Left forelimb (tissue), 1 donor: Measurements from ENCODE around the gene HES5.

Experiments
- DNase-seq: peaks from one replicate; pipeline ENCODE4 v3.0.0-alpha.2; 2018; ENCODE audit warnings: low spot score

The HES5 gene

DNA sequence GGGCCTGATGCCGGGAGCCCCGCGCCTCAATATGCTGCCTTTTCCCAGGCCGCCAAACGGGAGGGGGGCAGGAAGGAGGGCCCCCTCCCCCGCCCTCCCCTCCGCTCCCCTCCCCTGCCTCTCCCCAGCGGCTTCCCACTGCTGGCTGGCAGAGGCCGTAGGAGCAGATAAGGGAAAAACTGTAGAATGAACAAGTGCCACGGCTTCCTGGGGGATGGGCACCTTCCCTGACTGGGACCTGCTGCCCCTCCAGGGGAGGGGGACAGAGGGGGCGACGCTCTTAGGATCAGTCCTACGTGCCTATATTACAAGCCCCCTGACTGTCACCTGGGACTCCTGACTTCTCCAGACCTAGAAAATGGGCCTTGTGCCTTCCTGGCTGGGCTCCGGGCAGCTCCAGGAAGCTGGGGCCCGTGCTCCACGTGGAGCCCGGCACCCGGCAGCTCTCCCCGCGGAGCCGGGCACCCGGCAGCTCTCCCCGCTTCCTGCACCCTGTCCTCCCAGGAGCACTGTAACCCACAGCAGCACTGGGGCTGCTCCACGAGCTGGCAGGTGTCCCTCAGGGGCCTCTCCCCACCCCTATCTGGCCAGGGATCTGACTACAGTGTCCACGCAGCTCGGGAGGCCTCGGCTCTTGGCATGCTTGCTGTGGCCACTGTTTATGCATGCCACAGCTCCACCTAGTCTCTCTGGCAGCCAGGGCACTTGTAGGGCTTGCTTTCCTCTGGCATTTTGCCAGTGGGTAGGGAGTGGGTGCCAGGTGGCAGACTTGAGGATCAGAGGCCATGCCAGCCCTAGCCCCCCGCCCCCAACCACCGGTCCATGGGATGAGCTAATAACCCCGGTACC is 674 bp upstream of the HES5 start:
- DNase-seq, result no peak

DNA sequence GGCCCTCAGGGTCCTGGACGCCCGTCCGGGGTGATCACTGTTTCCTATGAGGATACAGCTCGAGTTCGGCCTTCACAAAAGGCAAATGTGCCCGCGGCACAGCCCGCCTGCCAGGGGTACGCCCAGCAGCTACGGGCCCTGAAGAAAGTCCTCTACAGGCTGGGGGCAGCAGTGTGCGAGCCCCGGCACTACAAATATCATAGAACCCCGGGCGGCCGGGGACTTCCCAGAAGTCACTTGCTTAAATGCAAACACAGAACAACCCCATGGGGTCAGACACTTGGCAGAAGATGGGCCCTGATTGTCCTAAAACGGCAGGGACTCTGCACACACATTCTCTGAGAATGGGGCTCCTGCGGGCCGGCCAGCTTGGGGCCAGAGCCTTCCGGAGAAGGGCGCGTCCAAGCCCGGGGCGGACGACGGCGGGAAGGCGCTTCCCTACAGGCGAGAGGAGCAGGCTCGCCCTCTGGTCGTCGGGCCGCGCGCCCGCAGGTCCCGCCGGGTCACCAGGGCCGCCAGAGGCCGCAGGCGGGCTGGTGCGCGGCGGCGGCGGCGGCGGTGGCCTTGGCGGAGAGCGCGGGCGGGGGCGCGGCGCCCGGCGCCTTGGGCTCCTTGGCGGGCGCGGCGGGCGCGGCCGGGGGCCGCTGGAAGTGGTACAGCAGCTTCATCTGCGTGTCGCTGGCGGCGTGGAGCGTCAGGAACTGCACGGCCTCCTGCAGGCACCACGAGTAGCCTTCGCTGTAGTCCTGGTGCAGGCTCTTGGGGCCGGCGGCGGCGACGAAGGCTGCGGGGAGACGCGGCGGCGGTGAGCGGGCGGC is 888 bp downstream of the HES5 start:
- DNase-seq, result no peak

DNA sequence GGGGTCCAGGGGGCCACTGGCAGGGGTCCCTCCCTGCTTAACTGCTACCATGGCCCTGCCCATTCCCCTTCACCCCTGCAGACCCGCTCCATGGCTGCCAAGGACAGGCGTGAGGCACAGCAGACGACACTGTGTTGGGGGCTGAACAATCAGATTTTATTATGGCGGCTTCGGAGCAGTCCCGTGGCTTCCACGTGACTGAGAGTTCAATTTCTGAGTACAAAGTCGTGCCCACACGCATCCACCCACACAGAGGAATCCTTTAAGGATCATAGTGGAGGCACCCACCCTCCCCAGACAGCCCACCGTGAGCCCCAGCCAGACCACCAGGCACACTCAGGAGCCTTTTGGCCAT is 1.5 kb downstream of the HES5 start:
- no peak for DNase-seq

DNA sequence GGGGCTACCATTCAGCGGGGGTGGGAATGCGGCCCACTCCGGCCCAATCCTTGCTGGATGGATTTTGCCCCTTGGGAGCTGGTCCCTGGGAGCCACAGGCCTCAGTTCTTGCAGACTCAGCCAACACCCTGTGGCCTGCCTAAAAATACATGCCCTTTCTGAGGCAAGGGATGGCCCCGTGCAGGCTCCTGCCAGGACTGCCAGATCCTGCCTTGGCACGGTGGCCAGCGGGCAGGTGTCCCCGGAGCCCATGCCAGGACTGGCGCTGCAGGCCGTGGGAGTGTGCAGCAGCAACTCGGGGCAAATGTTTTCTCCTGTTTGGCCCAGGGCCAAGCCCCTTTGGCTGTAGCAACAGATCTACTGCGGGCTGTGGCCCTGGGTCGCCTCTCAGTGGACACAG is 2.0 kb downstream of the HES5 start:
- DNase-seq, result no peak

DNA sequence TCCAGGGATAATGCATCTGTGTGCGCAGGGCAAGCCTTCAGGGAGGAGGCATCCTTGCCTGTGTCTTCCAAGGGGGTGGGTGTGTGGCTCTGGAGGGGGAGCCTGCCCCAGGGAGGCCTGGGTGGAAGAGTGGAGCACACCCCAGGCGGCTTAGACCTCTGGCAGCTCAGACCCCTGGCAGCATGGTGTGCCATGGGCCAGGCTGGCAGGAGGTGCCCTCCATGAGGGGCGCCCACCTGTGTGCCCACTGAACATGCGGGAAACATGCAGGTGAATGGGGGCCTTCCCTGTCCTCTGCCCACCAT is 2.6 kb downstream of the HES5 start:
- no peak for DNase-seq

DNA sequence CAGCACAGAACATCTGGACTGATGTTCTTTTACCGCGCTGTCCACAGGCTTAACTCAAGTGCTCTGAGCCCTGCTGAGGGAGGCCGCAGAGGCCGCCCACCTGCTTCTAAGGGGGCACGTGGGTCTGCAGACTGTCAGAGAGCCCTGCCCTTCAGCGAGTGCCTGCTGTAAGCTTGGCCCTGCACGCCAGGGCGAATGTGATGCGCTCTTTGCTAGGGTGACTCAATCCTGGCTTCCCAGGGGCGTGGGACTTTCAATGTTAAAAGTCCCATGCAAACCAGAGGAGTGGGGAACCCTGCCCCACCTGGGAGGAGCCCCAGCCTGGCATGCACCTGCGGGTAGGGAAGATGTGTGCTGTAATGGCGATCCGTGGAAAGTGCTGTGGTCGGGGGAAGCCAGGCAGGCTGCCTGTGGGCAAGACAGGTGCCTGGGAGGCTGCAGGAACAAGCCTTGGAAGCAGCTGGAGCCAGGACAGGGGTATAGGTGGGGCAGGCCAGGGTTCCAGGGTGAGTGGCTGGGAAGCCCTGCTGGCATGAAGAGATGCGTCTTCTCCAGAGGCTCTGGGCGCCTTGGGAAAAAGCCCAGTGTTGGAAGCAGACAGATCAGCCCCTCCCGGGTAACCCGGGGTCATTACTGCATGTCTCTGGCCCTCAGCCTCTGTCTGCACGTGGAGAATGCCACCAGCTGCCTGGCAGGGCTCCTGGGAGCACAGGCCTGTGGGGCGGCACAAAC is 3.1 kb downstream of the HES5 start:
- no peak for DNase-seq

DNA sequence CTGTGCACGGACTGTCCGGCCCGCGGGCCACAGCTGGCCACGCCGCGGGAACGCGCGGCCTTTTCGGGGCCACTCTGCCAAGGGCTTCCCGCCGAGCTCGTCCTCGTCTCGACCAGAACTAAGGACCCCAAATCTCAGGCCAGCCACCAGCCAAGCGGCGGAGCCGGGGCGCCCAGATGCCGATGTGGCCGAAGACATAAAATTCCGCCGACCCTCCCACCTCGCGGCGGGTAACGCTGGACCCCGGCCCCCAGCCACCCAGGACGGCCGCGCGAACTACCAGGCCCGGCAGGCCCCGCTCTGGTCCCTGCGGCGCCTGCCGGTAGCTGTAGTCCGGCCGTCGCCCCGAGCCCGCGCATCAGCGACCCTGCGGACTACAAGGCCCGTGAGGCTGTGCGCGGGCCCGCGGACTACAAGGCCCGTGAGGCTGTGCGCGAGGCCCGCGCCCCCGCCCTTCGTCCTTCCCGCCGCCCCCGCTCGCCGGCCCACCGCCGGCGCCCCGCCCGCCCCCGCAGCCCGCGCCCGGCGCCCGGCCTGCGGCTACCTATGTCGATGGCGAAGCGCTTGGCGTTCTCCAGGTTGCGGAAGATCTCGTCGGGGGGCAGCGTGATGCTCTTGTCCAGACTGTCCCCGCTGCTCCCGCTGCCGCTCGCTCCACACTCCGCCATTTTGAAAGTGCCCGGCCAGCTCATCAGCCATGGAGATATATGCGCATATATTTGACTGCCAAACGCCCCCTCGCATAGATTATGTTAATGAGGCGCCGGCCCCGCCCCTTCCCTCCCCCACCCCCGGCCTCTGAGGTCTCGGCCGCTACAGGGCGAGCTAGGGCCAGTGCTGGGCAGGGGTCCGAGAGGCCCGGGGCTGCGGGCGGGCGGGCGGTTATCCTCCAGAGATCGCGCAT is 3.9 kb downstream of the HES5 start, which contains the start of gene PANK4:
PANK4 (minus strand) TSS at position 677 of the 904 bp plus-strand sequence; CDS start at position 668, 9 bp downstream.
- peak; percentile 95 for DNase-seq

DNA sequence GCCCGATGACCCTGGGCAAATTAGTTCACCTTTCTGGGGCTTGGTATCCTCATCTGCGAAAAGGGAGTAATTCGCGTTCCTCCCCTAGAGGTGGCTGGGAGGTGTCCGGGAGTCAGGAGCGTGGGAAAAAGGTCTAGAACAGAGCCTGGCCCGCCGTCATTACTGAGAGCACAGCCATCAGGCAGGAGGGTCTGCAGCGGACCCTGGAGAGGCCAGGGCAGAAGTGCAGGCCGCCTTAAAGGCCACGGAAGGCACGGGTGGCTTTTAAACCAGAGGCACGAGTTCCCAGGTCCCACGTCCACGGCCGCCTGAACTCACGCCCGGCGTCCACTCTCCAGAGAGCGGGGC is 4.5 kb downstream of the HES5 start:
- no peak for DNase-seq

DNA sequence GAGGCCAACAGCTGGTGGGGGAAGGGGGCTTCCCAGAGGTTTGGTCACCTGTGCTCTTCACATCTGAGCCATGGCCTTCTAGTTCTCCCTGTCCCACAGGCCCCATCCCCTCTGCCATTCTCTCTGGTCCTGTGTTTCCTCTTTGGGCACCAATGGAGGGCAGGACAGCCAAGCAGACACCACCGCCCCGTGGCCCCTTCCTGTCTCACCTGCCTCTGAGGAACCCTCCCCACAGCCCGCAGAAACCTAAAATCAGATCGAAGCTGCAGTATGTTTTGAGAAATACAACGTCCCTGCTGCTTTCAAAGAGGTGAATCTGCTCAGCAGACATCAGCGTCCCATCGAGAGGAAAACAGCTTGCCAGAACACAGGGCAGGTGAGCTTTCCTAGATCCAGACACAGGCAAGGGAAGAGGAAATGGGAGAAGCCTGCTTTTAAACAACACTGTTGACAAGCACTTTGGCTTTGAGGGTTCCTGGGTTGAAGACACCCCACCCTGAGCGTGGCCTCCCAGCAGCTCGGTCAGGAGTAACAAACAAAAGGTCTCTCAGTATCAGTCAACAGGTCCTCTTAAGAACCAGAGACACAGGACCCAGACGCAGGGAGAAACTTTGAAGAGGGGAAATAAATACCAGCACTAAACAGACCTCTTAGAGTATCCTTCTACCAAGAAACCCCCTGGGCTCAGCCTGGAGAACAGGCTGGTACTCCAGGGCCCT is 6.0 kb downstream of the HES5 start:
- no peak for DNase-seq

DNA sequence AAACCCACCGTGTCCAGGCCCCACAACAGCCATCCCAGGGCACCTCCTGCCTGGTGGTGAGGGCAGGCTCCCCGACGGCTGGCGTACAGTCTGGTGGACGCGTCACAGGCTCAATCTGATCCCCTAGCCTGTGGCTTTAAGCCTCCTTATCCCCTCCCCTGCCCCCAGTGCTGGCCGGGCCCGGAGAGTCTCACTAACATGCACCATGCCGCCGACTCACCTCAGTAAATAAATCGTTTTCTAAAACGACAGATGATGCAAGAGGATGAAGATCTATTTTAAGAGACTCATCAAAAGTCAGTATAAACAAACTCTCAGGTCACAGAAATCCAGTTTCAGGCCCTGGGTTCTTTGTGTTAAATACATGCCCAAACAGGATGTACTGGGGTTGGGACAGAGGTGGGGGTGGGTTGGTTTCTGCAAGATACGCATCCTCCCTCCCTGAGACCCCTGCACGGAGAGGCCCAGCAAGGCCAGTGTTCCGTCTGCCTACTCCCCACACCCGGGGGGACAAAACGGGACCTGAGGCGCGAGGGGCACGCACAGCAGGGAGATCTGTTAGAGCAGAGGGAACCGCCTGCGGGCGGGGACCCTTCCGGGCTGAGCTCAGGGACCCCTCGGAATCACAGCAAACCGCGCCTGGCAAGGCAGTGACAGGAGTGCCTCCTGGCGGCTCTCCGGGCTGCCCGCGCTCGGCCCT is 6.7 kb downstream of the HES5 start:
- no peak for DNase-seq

DNA sequence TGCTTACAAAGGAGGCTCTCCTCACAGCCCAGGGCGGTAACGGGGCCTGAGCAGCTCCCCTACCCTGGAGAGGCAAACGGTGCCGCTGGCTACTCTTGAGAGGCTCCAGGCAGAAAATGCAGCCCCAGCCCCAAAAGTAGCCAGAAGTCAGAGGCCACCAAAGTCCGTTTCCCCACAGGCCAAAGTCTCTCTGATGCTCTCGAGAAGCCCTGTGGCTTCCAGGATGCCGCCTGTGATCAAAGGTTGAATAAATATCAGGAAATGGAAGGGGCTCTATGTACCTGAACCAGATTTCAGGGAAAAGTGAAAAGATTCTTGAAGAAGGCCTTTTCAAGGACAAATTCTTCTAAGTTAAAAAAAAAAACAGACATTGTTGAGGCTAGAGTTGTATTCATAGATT is 7.8 kb downstream of the HES5 start:
- no peak for DNase-seq

DNA sequence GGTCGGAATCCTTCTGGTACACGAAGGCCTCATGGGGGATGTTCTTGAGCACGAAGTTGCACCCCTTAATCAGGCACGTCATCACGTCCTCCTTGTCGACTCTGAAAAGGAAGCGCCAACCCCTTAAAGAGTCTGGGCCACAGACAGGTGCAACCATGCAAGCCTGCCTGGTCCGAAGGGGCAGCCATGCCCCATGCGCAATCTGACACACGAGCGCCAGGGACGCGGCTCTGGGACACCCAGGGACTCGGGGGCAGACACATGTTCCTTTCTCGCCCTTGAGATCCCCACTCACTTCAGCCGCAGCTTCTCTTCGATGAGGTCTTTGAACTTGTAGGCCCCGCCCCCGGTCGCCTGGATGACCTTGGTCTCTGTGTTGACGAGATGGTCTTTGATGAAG is 9.3 kb downstream of the HES5 start:
- no peak for DNase-seq

DNA sequence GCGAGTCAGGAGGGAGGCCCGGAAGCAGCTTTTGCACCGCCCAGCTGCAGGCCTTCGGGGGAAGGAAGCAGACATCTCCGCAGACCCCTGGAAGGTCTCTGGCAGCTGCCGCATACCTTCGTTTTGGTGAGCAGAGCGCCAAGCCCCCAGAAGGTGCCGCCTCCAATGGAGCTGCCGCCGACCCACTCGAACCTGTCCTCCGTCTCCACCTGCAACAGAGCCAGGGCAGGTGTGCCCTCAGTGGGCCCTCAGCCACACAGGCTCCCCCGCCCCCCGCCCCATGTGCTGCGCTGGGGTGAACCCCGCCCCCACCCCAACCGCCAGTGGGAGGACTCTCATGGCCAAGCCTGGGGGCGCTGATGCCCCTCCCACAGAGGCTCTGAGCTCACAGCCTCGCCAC is 9.9 kb downstream of the HES5 start:
- DNase-seq, result no peak

DNA sequence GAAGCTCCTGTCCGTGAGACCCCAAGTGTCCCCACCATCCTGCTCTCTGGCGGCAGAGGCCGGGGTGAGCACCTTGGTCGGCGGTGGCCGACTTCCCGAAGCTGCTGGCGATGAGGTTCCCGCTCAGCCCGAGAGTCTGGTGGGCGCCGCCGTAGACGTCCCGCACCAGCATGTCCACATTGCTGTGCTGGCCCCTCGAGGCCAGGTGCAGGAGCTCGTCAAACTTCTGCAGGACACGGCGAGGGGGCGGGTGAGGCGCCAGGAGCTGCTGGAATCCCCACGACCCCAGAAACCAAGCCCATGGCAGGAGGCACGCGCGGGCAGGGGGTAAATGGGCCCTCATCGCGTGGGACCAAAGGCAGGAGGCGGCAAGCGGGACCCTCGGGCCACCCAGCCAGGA is 10.3 kb downstream of the HES5 start:
- no peak for DNase-seq

DNA sequence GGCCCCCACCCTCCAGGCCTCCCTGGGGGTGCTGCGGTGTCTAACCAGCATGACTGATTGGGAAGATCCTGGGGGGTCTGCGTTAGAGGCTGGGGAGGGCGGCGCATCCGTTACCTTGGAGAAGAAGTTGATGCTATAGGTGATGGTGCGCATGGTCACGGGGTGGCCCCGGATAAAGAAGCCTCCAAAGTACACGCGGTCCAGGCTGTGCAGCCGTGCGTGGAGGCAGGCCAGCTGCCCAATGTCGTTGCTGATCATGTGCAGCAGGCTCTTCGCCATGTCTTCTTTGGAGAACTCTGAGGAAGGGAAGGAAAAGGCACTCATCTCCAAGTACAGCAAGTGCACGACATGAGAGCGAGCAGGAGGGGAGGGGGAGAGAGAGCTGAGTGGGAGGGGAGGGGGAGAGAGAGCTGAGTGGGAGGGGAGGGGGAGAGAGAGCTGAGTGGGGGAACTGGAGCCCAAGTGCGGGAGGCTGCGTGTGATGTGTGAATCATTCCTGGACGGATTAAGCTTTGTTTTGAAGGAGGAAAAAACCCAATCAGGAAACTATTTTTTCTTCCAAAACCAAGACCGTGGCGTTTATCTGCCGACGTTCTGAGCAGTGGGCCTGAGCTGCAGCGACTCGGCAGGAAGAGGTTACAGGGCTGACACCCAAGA is 10.9 kb downstream of the HES5 start:
- no peak for DNase-seq

DNA sequence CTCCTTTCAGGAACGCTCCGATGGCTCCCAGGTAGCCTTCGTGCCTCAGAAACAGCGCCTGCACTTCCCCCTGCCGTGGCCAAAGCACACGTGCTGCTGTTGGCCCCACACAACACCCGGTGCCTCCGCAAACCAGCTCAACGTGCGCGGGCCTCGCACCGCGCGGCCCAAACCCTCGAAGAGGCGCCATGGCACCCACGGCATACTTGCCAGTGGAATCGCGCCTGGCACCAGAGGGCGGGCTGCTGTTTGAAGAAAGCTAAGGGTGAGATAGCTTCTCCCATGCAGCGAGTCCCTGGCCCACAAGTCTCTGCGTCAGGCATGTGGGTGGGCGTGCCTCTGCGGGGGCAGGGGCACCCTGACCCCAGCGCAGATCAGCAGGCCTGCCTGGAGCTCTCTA is 11.5 kb downstream of the HES5 start:
- no peak for DNase-seq

DNA sequence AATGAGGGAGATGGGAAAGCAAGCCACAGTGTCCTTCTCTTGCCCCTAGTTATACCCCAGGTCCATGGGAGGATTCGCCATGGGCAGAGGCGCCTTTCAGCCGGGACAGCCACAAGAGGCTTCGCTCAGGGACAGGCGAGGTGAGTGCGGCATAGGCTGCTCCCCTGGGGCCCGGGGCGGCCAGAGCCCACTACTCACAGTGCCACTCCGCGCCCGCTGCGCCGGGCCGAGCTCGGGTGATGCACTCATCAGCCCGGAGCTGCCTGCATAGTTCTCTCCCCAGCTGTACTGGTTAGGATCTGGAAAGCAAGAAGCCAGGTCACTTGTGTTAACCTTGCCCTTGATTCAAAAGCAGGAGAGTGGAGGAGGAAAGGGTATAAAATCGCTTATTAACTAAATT is 12.1 kb downstream of the HES5 start:
- no peak for DNase-seq

DNA sequence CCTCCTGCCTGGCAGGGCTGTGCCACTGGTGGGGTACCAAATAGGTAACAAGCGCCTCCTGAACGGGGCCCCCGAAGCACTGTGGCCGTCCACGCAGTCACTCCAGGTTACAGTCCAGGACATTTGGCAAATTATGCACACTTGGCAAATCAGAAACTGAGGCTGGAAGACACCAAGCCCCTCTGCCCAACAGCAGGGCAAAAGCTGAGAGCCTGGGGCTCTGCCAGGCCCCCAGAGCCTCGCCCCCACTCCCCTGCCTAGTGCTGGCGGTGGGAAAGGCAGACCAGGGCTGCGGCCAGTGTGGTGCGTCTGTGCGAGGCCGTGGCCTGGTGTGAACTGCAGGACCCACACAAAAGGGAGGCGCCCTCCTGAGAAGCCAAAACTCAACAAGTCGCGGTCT is 13.1 kb downstream of the HES5 start:
- DNase-seq, result no peak

DNA sequence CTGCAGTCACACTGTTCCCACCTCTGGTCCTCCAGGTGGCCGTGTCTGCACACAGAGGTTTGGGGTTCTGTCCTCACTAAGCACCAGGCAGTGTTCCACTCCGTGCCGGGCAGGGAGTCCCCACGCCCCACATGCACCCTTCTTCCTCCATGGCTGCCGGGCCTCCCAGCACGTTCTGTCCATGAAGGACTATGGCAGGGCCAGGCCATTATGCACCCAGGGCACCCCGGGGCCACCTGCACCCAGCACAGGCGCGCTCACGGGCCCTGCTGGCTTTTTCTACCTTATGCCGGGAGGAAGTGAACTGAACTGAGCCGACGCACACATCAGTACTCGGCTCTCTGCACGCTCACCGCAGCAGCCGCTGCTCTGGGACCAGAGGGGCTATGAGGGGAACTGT is 13.9 kb downstream of the HES5 start:
- no peak for DNase-seq

DNA sequence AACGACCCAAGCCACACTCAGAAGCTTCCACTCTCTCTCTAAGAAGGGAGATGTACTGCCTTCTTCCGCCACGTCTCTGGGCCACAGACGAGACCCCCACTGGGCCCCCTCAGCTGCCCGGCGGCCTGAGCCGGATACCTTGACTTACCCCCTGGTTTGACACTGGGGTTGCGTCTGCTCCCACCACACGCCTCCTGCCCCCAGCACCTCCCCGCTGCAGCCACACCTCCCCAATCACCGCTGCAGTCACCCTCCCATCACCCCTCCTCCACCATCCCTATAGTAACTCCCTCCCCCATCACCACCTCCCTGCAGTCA is 14.3 kb downstream of the HES5 start:
- no peak for DNase-seq
